ENCODE results near the gene C1orf159.

Gene C1orf159

GRCh38 chr1:1132042-1132950, 16.4 kb upstream of the C1orf159 start:
- no peak for DNase-seq (ENCODE audit: low read depth)

- no peak for DNase-seq (ENCODE audit: low read depth)
These were observed 14.6 kb upstream of the C1orf159 start for GRCh38 chr1:1130206-1131120.

GRCh38 chr1:1129381-1129821, 13.5 kb upstream of the C1orf159 start:
- no peak for DNase-seq (ENCODE audit: low read depth)

GRCh38 chr1:1128454-1129139, 12.7 kb upstream of the C1orf159 start:
- DNase-seq (ENCODE audit: low read depth): no peak

- no peak for DNase-seq (ENCODE audit: low read depth)
These were observed 11.9 kb upstream of the C1orf159 start for GRCh38 chr1:1127551-1128451.

- no peak for DNase-seq (ENCODE audit: low read depth)
These were observed 10.1 kb upstream of the C1orf159 start for GRCh38 chr1:1125945-1126344.

GRCh38 chr1:1124786-1125642, 9.1 kb upstream of the C1orf159 start:
- no peak for DNase-seq (ENCODE audit: low read depth)

GRCh38 chr1:1124508-1124785, 8.6 kb upstream of the C1orf159 start:
- DNase-seq (ENCODE audit: low read depth): no peak

- no peak for DNase-seq (ENCODE audit: low read depth)
These were observed 8.0 kb upstream of the C1orf159 start for GRCh38 chr1:1123581-1124507.

GRCh38 chr1:1122981-1123480, 7.1 kb upstream of the C1orf159 start:
- no peak for DNase-seq (ENCODE audit: low read depth)

GRCh38 chr1:1122078-1122811, 6.4 kb upstream of the C1orf159 start:
- no peak for DNase-seq (ENCODE audit: low read depth)

GRCh38 chr1:1121611-1122077, 5.8 kb upstream of the C1orf159 start:
- DNase-seq (ENCODE audit: low read depth): no peak

- DNase-seq (ENCODE audit: low read depth): no peak
These were observed 5.1 kb upstream of the C1orf159 start for GRCh38 chr1:1120866-1121591.

GRCh38 chr1:1120096-1120495, 4.2 kb upstream of the C1orf159 start:
- no peak for DNase-seq (ENCODE audit: low read depth)

GRCh38 chr1:1119272-1119890, 3.5 kb upstream of the C1orf159 start:
- DNase-seq (ENCODE audit: low read depth): no peak

- DNase-seq (ENCODE audit: low read depth): no peak
These were observed 3.0 kb upstream of the C1orf159 start for GRCh38 chr1:1118876-1119220.

All from non-pigmented ciliary epithelial cell (primary cell).